Activated T-cell treated with anti-CD3 and anti-CD28 coated beads, Interleukin-2, amount 50 U/mL, for 1 hour (primary cell): Measurements from ENCODE around the gene MAP1LC3A.

ENCODE experiments used
- DNase-seq: peaks from one replicate; pipeline ENCODE4 v3.0.0-alpha.2; 2020

Gene MAP1LC3A

DNA sequence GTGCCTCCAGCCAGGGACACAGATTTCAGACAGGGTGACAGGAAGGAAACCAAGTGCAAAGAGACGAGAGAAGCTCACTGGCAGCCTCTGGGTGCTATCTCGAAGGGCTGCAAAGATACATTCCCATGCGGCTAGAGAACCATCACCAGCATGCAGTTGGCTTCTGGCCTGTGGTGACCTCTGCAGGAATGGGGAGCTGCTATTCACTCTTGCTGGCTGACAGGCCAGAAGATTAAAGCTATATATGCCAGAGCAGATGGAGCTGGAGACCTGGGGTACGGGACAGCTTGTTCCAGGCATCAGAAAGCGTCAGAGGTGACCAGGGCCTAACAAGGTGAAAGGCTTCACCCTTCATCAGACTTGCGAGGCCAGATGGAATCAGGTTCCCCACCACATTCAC is 20.0 kb downstream of the MAP1LC3A start:
- no peak for DNase-seq

DNA sequence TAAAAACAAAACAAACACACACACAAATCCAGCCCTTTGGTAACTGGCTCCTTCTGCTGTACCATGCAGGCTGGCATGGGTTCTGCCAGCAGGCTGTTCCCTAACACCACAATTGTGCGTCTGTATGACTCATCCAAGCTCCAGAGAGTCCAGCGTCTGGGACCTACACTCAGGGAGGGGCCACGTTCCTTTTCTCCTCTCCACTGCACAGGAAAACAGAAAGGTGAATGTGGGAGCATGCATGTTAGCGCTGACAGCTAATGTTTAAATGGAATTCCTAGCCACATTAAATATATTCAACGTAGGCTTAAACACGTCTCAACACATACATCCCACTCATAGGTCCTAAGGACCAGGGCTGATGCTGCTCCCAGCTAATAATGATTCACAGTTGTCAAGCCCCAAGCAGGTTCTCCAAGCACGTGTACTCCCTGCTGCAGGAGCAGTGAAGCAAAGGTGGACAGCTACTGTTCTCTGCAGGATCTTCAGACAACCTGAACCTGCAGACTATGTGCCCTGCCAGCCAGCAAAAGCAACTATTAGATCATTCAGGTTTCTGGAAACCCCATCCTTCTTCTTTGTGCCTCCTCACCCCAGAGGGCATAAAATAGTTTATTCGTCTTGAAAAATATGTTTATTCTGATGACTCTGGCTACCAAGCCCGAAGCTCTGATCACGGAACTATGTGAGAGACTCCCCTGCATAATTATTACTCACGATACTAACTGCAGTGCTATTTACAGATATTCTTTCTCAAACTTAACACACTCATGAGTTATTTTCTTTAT is 20.9 kb downstream of the MAP1LC3A start:
- DNase-seq: no peak

DNA sequence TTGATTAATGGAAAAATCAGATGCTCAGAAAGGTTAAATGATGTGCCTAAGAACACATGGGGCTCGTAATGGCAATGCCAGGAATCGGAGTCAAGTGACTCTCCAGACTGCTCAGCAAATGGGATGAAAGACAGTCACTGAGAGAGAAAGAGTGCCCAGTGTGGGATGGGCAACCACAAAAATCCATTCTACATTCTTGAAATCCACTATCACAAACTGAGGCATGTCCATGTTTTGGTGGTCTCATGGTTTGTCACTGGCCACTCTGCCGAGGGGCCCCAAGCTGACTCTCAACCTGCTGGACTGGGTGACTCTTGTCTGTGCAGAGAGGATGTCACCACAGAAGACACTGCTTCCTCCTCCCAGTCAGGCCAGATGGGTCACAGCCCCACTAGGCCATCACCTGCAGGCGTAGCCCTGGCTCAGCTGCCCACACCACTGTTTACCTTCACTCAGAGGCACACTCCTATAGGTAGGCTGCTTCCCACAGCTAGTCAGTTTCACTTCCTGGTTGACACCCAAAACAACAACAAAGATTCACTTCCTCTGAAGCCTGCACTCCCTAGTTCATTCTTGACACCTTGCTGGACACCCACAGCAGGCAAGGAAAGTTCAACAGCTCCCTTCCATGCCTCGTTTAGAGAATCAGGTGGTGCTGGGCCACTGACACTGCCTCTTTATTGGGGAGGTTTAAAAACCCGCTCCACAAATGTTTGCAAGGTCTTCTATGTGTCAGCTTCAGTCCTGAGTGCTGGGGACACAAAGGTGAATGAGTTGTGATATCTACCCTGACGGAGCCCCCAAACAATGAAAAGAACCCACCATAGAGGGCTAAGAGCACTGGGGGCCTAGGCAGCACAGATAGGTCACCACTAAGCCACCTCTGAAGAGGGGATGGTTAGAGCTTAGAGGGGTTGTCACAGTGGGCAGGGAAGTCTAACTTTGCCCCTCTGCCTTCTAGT is 21.7 kb downstream of the MAP1LC3A start:
- DNase-seq: no peak

DNA sequence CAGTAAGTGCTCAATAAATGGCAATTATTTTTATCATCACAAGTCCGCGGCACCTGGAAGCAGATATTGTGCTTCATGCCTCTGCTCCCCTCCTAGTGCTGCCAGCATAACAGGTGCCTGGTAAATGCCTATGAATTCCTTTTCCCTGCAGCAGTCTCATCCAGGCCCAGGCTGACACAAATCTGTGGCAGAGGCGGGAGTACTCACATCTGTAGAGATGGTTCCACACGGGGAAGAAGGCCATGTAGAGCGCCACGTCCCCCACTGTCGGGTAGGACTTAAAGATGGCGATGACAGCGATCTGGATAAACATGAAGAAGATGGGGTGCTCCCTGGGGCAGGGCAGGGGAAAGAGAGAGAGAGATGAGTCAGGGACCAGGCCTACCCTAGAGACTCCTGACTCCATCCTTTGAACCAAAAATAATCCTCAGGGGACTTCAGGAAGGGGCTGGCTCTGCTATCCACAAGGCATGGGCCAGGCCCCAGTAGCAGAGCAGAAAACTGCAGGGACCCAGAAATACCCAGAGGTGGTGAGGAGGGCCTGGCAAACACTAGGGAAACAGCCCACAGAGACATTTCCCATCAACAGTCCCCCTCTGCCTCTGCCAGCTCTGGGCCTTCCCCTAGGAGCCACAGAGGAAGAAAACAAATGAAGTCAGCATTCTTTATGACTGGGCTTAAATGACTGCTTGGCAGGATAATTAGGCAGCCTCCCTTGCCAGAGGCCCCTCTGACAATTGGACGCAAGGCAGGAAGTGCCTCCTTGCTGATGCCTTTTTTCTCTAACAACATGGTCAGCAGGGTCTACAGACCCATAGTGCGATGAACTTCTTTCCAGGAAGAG is 23.0 kb downstream of the MAP1LC3A start:
- no peak for DNase-seq

DNA sequence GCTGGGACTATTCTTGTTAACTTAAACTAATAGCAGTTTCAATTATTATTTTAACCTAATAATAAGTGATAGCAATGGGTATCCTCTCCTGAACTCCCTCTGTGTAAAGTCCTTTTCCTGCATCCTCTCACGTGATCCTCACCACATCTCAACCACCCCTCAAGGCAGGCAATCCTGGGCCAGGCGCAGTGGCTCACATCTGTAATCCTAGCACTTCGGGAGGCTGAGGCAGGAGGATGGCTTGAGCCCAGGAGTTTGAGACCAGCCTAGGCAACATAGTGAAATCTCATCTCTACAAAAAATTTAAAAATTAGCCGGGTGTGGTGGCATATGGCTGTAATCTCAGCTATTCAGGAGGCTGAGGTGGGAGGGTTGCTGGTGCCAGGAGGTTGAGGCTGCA is 23.7 kb downstream of the MAP1LC3A start:
- DNase-seq: no peak

DNA sequence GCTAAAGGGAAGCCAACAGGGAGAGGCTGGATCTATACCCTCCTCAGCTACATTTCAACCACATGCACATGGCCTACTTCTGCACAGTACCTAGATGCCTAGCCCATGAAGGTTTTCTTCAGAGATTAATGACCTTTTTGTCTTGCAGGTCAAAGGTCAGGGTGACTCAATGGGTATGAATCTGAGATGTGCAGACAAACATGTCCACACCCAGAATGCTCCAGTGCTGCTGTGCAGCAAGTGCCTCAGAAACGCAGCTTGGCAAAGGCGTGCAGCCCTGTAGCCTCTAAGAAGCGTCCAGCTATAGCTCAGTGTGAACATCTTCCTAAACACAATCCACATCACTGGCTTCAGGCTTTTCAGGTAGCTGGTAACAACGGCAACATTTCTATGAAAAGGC is 24.4 kb downstream of the MAP1LC3A start:
- no peak for DNase-seq

DNA sequence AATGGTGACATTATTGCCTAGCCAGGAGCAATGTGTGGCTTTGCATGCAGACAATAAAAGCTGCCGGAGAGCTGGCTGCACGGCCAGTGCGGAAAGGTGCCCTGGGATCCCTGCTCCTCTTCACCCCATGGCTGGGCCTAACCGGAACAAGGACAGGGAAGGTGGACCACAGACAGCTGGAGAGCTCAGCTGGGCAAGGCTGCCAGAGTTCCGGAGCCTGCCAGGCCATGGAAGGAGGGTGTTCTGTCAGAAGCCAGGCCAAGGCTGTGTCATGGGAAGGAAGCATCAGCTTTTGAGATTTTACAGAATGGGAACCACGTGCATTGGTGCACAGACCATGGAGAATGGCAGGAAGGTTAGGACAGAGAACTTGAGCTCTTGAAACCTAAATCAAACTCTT is 25.0 kb downstream of the MAP1LC3A start:
- no peak for DNase-seq

DNA sequence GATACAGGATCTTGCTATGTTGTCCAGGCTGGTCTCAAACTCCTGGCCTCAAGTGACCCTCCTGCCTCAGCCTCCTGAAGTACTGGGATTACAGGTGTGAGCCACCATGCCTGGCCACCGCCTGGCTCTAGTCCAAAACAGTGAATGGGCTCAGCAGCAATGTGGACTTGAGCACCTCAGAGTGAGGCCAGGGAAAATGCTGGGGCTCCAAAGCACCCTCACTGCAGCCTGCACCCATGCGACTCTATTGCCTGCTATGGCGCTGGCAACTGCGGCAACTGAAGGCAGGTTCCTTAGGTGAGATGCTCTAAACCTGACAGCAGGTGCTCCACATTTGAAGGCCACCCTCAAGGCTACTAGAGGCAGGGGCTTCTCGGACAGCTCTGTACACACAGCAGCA is 26.5 kb downstream of the MAP1LC3A start:
- no peak for DNase-seq

DNA sequence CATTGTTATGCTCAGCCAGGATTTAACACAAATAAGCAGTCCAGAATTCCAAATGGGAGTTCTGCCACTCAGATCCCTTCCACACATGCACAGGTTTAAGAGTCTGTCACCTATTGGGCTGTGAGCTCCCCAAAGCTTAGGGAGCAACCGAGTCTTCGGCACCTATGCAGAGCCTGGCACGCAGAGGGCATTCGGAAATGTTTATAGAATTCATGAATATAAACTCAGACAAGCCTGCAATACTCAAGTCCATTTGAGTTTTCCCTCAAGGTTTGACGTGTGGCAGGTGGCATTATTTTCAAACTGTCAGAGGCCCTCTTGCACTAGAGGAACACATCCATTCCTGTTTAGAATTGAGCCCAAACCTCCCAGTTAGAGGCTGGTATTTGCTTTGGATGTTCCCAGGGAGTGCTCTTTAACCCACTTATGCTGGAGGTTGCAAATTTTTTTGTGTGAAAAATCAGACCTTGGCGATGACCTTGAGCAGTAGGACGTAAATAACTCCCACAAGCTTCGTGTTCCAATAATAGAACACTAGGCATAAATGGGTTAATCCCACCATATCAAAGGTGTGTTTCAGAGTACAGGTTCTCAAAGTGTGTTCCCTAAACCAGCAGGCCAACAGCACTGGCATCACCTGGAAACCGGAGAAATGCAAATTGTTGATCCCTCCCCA is 28.1 kb downstream of the MAP1LC3A start:
- no peak for DNase-seq

DNA sequence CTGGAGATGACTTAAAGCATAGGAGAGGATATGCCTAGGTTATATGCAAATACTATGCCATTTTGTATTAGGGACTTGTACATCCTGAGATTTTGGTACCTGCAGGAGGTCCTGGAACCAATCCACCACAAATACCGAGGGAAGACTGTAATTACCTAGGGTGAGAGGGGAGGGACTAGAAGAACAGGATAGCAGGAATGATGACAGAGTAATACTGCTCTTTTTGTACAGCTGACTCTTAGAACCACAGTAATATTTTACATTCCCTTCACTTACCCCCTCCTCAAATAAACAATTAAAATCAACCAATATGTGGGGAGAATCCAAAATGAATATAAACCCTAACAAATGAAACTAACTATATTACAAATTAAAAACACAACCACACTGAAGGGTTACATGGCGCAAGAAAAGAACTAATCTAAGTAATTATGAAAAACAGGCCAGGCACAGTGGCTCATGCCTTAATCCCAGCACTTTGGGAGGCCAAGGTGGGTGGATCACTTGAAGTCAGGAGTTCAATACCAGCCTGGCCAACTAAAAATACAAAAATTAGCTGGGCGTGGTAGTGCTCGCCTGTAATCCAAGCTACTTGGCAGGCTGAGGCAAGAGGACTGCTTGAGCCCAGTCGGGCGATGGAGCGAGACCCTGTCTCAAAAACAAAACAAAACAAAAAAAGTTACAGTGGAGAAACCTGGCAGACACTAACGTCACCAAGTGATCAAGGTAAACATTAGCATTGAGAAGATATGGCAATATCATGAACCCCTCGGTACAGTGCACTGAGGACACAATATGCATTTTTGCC is 37.1 kb downstream of the MAP1LC3A start:
- no peak for DNase-seq

DNA sequence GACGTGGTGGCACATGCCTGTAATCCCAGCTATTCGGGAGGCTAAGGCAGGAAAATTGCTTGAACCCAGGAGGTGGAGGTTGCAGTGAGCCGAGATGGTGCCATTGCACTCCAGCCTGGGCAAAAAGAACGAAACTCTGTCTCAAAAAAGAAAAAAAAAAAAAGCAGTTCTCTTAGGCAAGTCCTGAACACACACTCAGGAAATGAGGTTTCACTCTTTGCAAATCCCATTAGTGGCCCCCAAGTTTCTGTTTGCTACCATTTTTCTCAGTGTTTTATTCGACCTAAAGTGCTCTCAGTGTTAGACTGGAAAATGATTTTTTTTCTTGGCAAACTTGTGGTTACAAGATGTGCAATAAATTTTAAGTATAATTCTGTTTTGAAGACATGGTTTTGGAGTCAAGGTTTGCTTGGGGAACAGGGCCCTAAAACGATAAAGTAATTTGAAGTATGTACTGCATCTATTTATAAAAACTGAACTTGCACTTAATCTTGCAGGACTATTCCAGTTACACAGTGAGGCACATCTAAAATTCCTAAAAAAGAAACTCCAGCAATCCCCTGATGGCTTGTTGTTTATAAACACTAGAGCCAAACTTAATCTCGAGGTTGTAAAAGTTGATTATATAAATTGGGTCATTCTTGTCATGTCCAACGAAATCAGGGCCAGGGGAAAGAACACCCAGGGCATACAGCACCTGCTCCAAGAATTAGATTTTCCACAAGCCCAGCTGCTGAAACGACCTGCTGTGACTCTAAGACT is 42.6 kb downstream of the MAP1LC3A start:
- DNase-seq: no peak

DNA sequence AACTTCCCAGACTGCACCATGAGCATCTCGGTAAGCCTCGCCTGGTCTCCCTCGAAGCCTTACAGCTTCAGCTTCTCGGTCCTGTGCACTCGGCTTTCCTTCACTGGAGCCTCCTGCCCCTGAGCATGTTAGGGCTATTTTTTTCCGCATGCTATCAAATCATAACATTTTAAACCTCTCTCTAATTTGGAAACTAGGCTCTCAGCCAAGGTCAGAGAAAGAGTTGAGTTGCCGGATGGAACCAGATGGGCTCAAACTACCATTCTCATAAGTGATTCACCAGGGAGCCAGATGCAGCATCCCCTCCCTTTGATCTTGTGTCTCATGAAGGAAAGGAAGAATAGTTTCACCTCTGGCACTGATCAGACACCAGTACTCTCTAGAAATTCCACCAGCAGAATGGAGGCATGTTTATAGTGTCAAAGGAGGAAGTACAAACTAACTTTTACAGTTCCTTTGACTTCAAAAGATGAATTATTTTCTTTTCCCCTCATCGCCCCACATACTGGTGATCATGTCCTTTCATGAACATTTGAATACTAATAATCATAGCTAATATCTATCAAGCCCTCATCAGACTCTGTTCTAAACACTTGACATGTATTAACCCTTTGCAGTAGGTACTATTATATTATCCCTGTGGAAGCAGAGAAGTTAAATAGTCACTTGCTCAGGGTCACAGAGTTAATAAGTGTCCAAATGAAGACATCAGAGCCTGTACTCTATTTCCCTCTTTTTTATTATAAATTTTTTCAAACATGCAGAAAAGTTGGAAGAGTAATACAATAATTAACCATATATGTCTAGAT is 46.7 kb downstream of the MAP1LC3A start:
- DNase-seq: no peak

DNA sequence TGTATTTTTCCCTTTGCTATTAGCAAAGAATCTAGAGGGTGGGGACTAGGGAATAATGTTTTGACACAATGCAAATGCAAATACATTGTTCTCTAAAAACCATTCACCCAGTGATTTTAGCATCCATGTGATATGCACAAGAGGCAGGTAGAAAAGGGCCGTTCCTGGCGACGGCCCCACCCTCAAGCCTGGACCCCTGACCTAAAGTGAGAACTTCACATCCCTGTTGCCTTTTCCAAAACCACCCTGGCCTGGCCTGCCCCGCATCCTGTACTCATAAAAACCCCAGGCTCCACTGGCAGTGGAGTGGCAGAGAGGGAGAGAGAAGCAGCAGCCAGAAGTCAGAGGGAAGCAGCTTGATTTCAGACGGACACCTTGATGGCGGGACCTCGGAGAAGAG is 48.5 kb downstream of the MAP1LC3A start:
- no peak for DNase-seq
